C1 segment of cervical spinal cord (tissue), 14 donors: Measurements from ENCODE around the gene NSMF.

Experiments used
- DNase-seq, 14 donors: peaks; one replicate each; lab custom pipeline; 2025; lab: John Stamatoyannopoulos, UW

NSMF gene

GRCh38 chr9:137448602-137448962 is 10.6 kb downstream of the NSMF start:
- DNase-seq: no peak

GRCh38 chr9:137447722-137448601 is 11.2 kb downstream of the NSMF start:
- peak in 3 of 14 donors; percentile 32 to 70 (median 42) for DNase-seq

- peak in 3 of 14 donors; percentile 13 to 38 (median 33) for DNase-seq
Observed at GRCh38 chr9:137446851-137447471, 12.2 kb downstream of the NSMF start.

- DNase-seq: no peak
Observed at GRCh38 chr9:137445930-137446431, 13.2 kb downstream of the NSMF start.

GRCh38 chr9:137445275-137445807 is 13.8 kb downstream of the NSMF start:
- peak in 11 of 14 donors; percentile 17 to 61 (median 37) for DNase-seq

- no peak for DNase-seq
Observed at GRCh38 chr9:137444106-137444790, 14.9 kb downstream of the NSMF start.

GRCh38 chr9:137441935-137442321 is 17.2 kb downstream of the NSMF start:
- no peak for DNase-seq

GRCh38 chr9:137441289-137441934 is 17.7 kb downstream of the NSMF start, which contains the start of gene ENTPD8:
ENTPD8 (minus strand) TSS chr9:137441357; CDS start chr9:137438285, 3,072 bp downstream.
- DNase-seq: no peak

GRCh38 chr9:137439158-137439714 is 19.9 kb downstream of the NSMF start:
- DNase-seq: no peak

- no peak for DNase-seq
Observed at GRCh38 chr9:137438591-137439157, 20.5 kb downstream of the NSMF start.

- no peak for DNase-seq
Observed at GRCh38 chr9:137437691-137438590, 21.2 kb downstream of the NSMF start.

GRCh38 chr9:137436761-137437600 is 22.2 kb downstream of the NSMF start:
- no peak for DNase-seq

- DNase-seq: no peak
Observed at GRCh38 chr9:137435980-137436760, 23.0 kb downstream of the NSMF start.

GRCh38 chr9:137435381-137435891 is 23.7 kb downstream of the NSMF start:
- DNase-seq: no peak

- no peak for DNase-seq
Observed at GRCh38 chr9:137434498-137435380, 24.4 kb downstream of the NSMF start.

- DNase-seq: no peak
Observed at GRCh38 chr9:137433916-137434431, 25.2 kb downstream of the NSMF start.
